HepG2 (cell line): Measurements from ENCODE around the gene TRPC4. TPM values are rescaled to one million over a fixed set of nuclear protein-coding genes. Genes with fewer than 3 reads are reported as not detected.

Experiments
- ATAC-seq: fragments of 200-7000 bp; cut with Tn5 transposase; 3 replicates; pipeline ENCODE4 v1.9.1; 2020; ENCODE audit warnings: mild to moderate bottlenecking, moderate library complexity
- BruUV-seq: library from RNA; stranded (reverse); fragments of 400-500 nt; replicated peaks from 2 replicates; lab custom pipeline; 2021; lab: Mats Ljungman, UMichigan
- CTCF ChIA-PET: fragments of 300-600 bp; formaldehyde crosslinking; extraction: SDS; loops from one replicate; lab custom pipeline; 2021; ENCODE audit warnings: low total read pairs, inconsistent platforms, low intra/inter-chr PET ratio; lab: Yijun Ruan, JAX
- POLR2A ChIA-PET: fragments of 350-600 bp; sonication (Branson Sonifier 250); formaldehyde crosslinking; loops from one replicate; lab custom pipeline; 2020; ENCODE audit warnings: antibody characterized with exemption, inconsistent platforms; lab: Yijun Ruan, JAX
- DNase-seq: peaks from one replicate; pipeline ENCODE4 v3.0.0-alpha.2; 2015; ENCODE audit warnings: low spot score
- FAIRE-seq: peaks from 3 replicates; lab custom pipeline; 2011; peaks lifted over from hg19 to GRCh38; lab: Jason Lieb, UNC
- H2AFZ ChIP-seq: one replicate; pipeline ENCODE4 v1.6.1; 2011; ENCODE audit warnings: low read length, inconsistent platforms
- H3K27ac ChIP-seq: fragments of 300-600 bp; 3 replicates; pipeline ENCODE4 v1.8.0; 2011; ENCODE audit warnings: mixed run types, mild to moderate bottlenecking, mixed read lengths, low read length, inconsistent platforms; ENCODE audit not compliant: insufficient read depth; ENCODE audit errors: extremely low read length
- H3K27me3 ChIP-seq, 2 experiments: fragments of 200-600 bp in 1 of 2; 2 replicates in 1 of 2; 3 replicates in 1 of 2; pipeline versions ENCODE4 v1.6.0 to v1.8.0; 2011; ENCODE audit warnings: low read length in 2 of 2, mild to moderate bottlenecking in 2 of 2, moderate library complexity in 2 of 2, inconsistent platforms in 1 of 2; ENCODE audit not compliant: insufficient read depth in 2 of 2, control insufficient read depth in 1 of 2
- H3K36me3 ChIP-seq, 2 experiments: fragments of 200-600 bp in 1 of 2; replicated peaks in 1 of 2; 2 replicates in 1 of 2; 3 replicates in 1 of 2; pipeline versions ENCODE4 v1.5.1 to v1.8.0; 2011; ENCODE audit warnings: low read length in 2 of 2, inconsistent platforms in 1 of 2; ENCODE audit not compliant: insufficient read depth in 2 of 2, control insufficient read depth in 1 of 2
- H3K4me1 ChIP-seq: 2 replicates; pipeline ENCODE4 v1.5.1; 2012; ENCODE audit warnings: low read length, inconsistent platforms; ENCODE audit not compliant: insufficient read depth
- H3K4me2 ChIP-seq: 2 replicates; pipeline ENCODE4 v1.6.0; 2011; ENCODE audit warnings: low read depth, low read length, inconsistent platforms
- H3K4me3 ChIP-seq, 3 experiments: fragments of 200-600 bp in 1 of 3; sonication (generic), shearing (Covaris generic) in 1 of 3; replicated peaks in 1 of 3; 2 replicates each; pipeline ENCODE4 v1.5.1; 2011 to 2016; ENCODE audit warnings: low read length in 3 of 3, inconsistent platforms in 2 of 3, low read depth in 2 of 3, mild to moderate bottlenecking in 2 of 3, control low read depth in 1 of 3, mixed read lengths in 1 of 3; ENCODE audit not compliant: insufficient read depth in 1 of 3
- H3K79me2 ChIP-seq: one replicate; pipeline ENCODE4 v1.6.1; 2011; ENCODE audit warnings: low read length, inconsistent platforms; ENCODE audit not compliant: insufficient read depth
- H3K9ac ChIP-seq: 2 replicates; pipeline ENCODE4 v1.6.0; 2011; ENCODE audit warnings: mild to moderate bottlenecking, low read depth, low read length, inconsistent platforms; ENCODE audit not compliant: insufficient read depth
- H3K9me3 ChIP-seq: 2 replicates; pipeline ENCODE4 v1.5.1; 2012; ENCODE audit warnings: mild to moderate bottlenecking, low read length
- H4K20me1 ChIP-seq: 2 replicates; pipeline ENCODE4 v1.6.0; 2011; ENCODE audit warnings: inconsistent platforms, mild to moderate bottlenecking, low read length, moderate library complexity; ENCODE audit not compliant: insufficient read depth
- HNRNPLL ChIP-seq: fragments of 200-400 bp; formaldehyde crosslinking; IDR thresholded peaks from 2 replicates; pipeline ENCODE4 v1.6.1; 2017; ENCODE audit warnings: mild to moderate bottlenecking, low read depth, low read length; ENCODE audit not compliant: poor library complexity, severe bottlenecking
- KLF16 ChIP-seq, 2 experiments: sonication (generic) in 1 of 2; formaldehyde crosslinking in 1 of 2; IDR thresholded peaks; 2 replicates each; pipeline versions ENCODE4 v1.6.1 to v1.8.0; 2016 to 2023; ENCODE audit warnings: missing genetic modification reagents in 2 of 2, missing compliant biosample characterization in 1 of 2
- MAFF ChIP-seq: IDR thresholded peaks from 2 replicates; pipeline ENCODE4 v1.6.1; 2011; ENCODE audit warnings: low read depth, low read length, improper control_type of control experiment
- NCOR1 ChIP-seq: fragments of 200-600 bp; sonication (generic); IDR thresholded peaks from 2 replicates; pipeline ENCODE4 v1.7.0; 2017; ENCODE audit warnings: antibody characterized with exemption, low read length, borderline replicate concordance
- ZNF230 ChIP-seq: sonication (generic); formaldehyde crosslinking; IDR thresholded peaks from 2 replicates; pipeline ENCODE4 v1.4.0; 2020; ENCODE audit warnings: mild to moderate bottlenecking, missing genetic modification reagents
- ZNF274 ChIP-seq: sonication (generic); formaldehyde crosslinking; IDR thresholded peaks from 2 replicates; pipeline ENCODE4 v1.5.1; 2020; ENCODE audit warnings: mild to moderate bottlenecking, missing genetic modification reagents
- ZNF354B ChIP-seq: sonication (generic); formaldehyde crosslinking; IDR thresholded peaks from 2 replicates; pipeline ENCODE4 v1.8.0; 2022; ENCODE audit warnings: mild to moderate bottlenecking, missing genetic modification reagents
- ZNF552 ChIP-seq: sonication (generic); formaldehyde crosslinking; IDR thresholded peaks from 2 replicates; pipeline ENCODE4 v1.9.0; 2022; ENCODE audit warnings: missing genetic modification reagents, mild to moderate bottlenecking, borderline replicate concordance
- ZNF607 ChIP-seq: sonication (generic); formaldehyde crosslinking; IDR thresholded peaks from 2 replicates; pipeline ENCODE4 v1.5.1; 2020; ENCODE audit warnings: missing genetic modification reagents, mild to moderate bottlenecking, borderline replicate concordance
- WGBS: methylation state at CpG from one replicate; pipeline ENCODE4 v1.1.6; 2017; ENCODE audit warnings: low lambda C conversion rate; 5-methylcytosine and 5-hydroxymethylcytosine counted together
- in situ Hi-C: cut with HindIII; loops from 2 replicates; pipeline ENCODE4 v1.10.0; 2017; ENCODE audit warnings: low pct_unique_long_range_greater_than_20kb; ENCODE audit not compliant: extremely low pct_ligation_motif_present
- intact Hi-C: fragments of 100-400 bp; cut with micrococcal nuclease; formaldehyde crosslinking; loops from one replicate; pipeline ENCODE4 v1.10.0; 2022; ENCODE audit not compliant: unreplicated experiment
- polyA plus RNA-seq, 8 experiments: library from polyadenylated mRNA; depleted of rRNA in 3 of 8; stranded (reverse) in 7 of 8; unstranded in 1 of 8; fragments of >200 nt; fragmentation: Illumina TruSeq in 4 of 8; extraction: Trizol in 4 of 8; gene quantifications; 2 replicates each; pipeline versions ENCODE4 v1.2.1 to v1.2.3, GENCODE V29; 2011 to 2016; ENCODE audit warnings: low read depth in 4 of 8, missing spikeins in 1 of 8, mixed read lengths in 1 of 8; ENCODE audit not compliant: insufficient read depth in 1 of 8
- total RNA-seq, 5 experiments: library from RNA; depleted of rRNA; stranded (reverse); fragments of >200 nt; fragmentation: Illumina TruSeq; extraction: Trizol; gene quantifications; 2 replicates each; pipeline ENCODE4 v1.2.3, GENCODE V29; 2016; ENCODE audit warnings: low read depth in 1 of 5
- TF ChIP-seq, protein P1 (sequence below): sonication (generic); formaldehyde crosslinking; IDR thresholded peaks from 2 replicates; pipeline ENCODE4 v1.4.0; 2020; ENCODE audit warnings: mild to moderate bottlenecking, missing genetic modification reagents
- TF ChIP-seq, protein P2 (sequence below): IDR thresholded peaks from 2 replicates; pipeline ENCODE4 v1.6.1; 2018; ENCODE audit warnings: missing genetic modification reagents, mild to moderate bottlenecking, missing compliant biosample characterization
- TF ChIP-seq, protein P3 (sequence below): sonication (generic); formaldehyde crosslinking; IDR thresholded peaks from 2 replicates; pipeline ENCODE4 v1.4.0; 2020; ENCODE audit warnings: low read depth, mild to moderate bottlenecking, missing genetic modification reagents

Gene TRPC4
- total and polyA plus RNA-seq, 2 of the 13 experiments (the other 11 are each of a cell fraction or from before 2014, with no cell fraction given) = not detected

DNA sequence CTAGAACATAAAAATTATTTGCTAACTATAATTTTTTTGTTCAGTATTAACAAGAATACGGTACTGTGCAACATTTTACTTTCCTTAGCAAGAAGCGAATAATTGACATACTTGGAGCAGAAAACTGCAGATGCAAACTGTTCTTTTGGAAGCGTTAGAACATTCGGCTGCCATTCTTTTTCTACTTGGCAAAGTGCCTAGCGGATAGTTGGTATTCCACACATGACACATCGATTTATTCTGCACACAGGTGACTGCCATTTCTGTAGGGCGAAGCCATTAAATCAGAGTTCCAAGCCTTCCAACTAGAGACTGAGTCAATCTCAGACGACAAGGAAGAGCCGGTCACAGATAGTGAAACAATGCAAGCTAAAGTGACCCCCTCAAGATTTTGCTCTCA, 117.4 kb downstream of the TRPC4 start:
- no TSS peak for BruUV-seq
- POLR2A ChIA-PET = no interaction called here

DNA sequence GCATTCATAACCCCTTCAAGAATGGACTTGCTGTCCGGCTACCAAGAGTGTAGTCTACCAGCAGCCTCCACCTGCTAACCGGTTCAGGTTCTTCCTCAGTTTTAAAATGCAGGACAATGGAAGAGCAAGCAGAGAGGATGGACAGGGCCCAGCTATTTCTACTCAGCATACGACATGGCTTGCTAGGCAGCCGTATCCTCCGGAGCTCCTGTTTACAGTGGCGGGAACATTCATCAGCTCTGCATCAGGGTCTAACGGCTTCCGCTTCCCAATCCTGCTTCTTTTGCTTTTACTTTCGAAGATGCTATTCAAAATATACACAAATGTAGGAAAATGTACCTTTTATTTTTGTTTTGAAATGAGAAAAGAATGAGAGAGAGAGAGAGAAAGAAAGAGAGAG, 118.5 kb downstream of the TRPC4 start:
- WGBS = 37% methylated on average over 9 of the region's 9 CpGs
- CTCF ChIA-PET = no interaction called here
- intact Hi-C loops (no loop called here), in situ Hi-C loops (loop anchor here (25.0 kb wide), 1 partner anchor 836 kb away; no protein-coding TSS in a partner anchor)
- ATAC-seq (no peak), DNase-seq (no peak), FAIRE-seq (no peak)
- no peak overlapping the region for H3K27ac ChIP-seq
- H3K27me3 ChIP-seq = no peaks in the 10 kb centered on the region
- no peaks in the 10 kb centered on the region for H3K79me2 ChIP-seq
- no peak overlapping the region for H3K9ac ChIP-seq
- no peak overlapping the region for H3K4me2 ChIP-seq
- no peak overlapping the region for H3K4me3 ChIP-seq
- POLR2A ChIA-PET = no interaction called here
- no peaks in the 10 kb centered on the region for H3K36me3 ChIP-seq
- BruUV-seq = no TSS peak
- H3K9me3 ChIP-seq = no peaks in the 10 kb centered on the region
- no peak overlapping the region for H2AFZ ChIP-seq
- no peaks in the 10 kb centered on the region for H4K20me1 ChIP-seq
- no peaks in the 10 kb centered on the region for H3K4me1 ChIP-seq
- TF ChIP-seq ZNF230 (CRISPR knock-in tag) (no peak), ZNF354B (no peak), MAFF (no peak), KLF16 (CRISPR knock-in tag; IDR thresholded peaks at IDR 0.05) (no peak), ZNF607 (no peak), HNRNPLL (no peak), ZNF552 (no peak)
- TF ChIP-seq, protein P1, sequence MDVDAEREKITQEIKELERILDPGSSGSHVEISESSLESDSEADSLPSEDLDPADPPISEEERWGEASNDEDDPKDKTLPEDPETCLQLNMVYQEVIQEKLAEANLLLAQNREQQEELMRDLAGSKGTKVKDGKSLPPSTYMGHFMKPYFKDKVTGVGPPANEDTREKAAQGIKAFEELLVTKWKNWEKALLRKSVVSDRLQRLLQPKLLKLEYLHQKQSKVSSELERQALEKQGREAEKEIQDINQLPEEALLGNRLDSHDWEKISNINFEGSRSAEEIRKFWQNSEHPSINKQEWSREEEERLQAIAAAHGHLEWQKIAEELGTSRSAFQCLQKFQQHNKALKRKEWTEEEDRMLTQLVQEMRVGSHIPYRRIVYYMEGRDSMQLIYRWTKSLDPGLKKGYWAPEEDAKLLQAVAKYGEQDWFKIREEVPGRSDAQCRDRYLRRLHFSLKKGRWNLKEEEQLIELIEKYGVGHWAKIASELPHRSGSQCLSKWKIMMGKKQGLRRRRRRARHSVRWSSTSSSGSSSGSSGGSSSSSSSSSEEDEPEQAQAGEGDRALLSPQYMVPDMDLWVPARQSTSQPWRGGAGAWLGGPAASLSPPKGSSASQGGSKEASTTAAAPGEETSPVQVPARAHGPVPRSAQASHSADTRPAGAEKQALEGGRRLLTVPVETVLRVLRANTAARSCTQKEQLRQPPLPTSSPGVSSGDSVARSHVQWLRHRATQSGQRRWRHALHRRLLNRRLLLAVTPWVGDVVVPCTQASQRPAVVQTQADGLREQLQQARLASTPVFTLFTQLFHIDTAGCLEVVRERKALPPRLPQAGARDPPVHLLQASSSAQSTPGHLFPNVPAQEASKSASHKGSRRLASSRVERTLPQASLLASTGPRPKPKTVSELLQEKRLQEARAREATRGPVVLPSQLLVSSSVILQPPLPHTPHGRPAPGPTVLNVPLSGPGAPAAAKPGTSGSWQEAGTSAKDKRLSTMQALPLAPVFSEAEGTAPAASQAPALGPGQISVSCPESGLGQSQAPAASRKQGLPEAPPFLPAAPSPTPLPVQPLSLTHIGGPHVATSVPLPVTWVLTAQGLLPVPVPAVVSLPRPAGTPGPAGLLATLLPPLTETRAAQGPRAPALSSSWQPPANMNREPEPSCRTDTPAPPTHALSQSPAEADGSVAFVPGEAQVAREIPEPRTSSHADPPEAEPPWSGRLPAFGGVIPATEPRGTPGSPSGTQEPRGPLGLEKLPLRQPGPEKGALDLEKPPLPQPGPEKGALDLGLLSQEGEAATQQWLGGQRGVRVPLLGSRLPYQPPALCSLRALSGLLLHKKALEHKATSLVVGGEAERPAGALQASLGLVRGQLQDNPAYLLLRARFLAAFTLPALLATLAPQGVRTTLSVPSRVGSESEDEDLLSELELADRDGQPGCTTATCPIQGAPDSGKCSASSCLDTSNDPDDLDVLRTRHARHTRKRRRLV = no peak
- TF ChIP-seq, protein P2, sequence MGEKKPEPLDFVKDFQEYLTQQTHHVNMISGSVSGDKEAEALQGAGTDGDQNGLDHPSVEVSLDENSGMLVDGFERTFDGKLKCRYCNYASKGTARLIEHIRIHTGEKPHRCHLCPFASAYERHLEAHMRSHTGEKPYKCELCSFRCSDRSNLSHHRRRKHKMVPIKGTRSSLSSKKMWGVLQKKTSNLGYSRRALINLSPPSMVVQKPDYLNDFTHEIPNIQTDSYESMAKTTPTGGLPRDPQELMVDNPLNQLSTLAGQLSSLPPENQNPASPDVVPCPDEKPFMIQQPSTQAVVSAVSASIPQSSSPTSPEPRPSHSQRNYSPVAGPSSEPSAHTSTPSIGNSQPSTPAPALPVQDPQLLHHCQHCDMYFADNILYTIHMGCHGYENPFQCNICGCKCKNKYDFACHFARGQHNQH (CRISPR knock-in tag) = no peak
- TF ChIP-seq, protein P3, sequence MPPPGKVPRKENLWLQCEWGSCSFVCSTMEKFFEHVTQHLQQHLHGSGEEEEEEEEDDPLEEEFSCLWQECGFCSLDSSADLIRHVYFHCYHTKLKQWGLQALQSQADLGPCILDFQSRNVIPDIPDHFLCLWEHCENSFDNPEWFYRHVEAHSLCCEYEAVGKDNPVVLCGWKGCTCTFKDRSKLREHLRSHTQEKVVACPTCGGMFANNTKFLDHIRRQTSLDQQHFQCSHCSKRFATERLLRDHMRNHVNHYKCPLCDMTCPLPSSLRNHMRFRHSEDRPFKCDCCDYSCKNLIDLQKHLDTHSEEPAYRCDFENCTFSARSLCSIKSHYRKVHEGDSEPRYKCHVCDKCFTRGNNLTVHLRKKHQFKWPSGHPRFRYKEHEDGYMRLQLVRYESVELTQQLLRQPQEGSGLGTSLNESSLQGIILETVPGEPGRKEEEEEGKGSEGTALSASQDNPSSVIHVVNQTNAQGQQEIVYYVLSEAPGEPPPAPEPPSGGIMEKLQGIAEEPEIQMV (CRISPR knock-in tag) = no peak

More for the DNA sequence above, 117.4 kb downstream of the TRPC4 start:
- intact Hi-C loops (no loop called here), in situ Hi-C loops (loop anchor here (25.0 kb wide), 1 partner anchor 835 kb away; no protein-coding TSS in a partner anchor)
- Histone ChIP-seq H3K27me3 (no peaks in the 10 kb centered on the region), H3K9me3 (no peaks in the 10 kb centered on the region), H3K27ac (no peak overlapping the region), H4K20me1 (no peaks in the 10 kb centered on the region), H3K9ac (no peak overlapping the region), H3K36me3 (no peaks in the 10 kb centered on the region), H2AFZ (no peak overlapping the region)
- ATAC-seq = no peak
- DNase-seq = no peak
- WGBS = 55% methylated on average over 9 of the region's 9 CpGs
- TF ChIP-seq NCOR1 (no peak), ZNF274 (no peak)
- TF ChIP-seq, all 625 proteins: peak for 0
- CTCF ChIA-PET = no interaction called here
- FAIRE-seq = no peak
- H3K4me1 ChIP-seq = no peaks in the 10 kb centered on the region
- H3K4me2 ChIP-seq = no peak overlapping the region
- no peak overlapping the region for H3K4me3 ChIP-seq
- H3K79me2 ChIP-seq = no peaks in the 10 kb centered on the region
